HG02840 (cell line): ENCODE results near the gene CEP85L.
A peak's percentile ranks its signal among the peaks of the same experiment; 100 is the strongest.

ENCODE experiments used
- ATAC-seq: cut with Tn5 transposase; IDR thresholded peaks from one replicate; pipeline ENCODE4 v1.9.1; 2021; ENCODE audit warnings: mild to moderate bottlenecking, moderate library complexity, moderate number of reproducible peaks; ENCODE audit not compliant: unreplicated experiment, low FRiP score

Gene CEP85L

DNA sequence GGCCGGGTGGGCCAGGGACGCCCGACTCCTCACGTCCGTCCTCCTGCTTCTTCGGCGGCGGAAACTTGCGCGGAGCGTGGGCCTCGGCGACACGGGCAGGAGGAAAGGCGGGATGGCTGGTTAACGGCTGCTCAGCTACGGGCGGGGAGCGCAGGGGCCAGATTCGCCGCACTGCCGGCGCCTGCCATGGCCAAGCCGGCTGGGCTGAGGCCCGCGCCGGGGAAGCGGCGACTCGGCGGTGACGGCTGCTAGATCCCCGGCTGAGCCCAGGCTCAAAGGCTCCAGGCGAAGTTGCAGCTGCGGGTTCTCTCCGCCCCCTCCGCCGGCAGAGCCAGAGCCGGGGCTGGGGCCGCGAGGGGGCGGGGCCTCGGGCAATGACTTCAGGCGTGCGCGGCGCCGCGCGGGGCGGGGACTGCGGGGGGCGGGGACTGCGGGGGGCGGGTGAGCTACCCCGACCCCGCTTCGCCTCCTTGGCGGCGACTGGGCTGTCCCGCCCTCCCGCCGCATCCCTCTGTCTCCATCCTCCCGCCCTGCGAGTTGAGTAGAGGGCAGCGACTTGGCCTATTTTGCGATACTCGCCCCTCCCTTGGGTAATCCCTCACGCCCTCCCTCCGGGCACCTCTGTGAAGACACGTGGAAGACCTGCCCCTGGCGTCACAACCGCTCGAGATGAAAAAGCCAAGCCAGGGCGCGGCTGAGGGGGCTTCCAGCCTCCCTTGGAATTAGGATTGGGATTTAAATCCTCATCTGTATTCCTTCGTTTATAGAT lies at the start of gene CEP85L:
Gene CEP85L (minus strand): TSS at position 310 of the 769 bp plus-strand sequence. CDS start 322 bp downstream, outside the sequence.
- ATAC-seq = peak; percentile 85

- ATAC-seq = no peak
These were observed 49.1 kb upstream of the CEP85L start for GRCh38 chr6:118700531-118700930.

DNA sequence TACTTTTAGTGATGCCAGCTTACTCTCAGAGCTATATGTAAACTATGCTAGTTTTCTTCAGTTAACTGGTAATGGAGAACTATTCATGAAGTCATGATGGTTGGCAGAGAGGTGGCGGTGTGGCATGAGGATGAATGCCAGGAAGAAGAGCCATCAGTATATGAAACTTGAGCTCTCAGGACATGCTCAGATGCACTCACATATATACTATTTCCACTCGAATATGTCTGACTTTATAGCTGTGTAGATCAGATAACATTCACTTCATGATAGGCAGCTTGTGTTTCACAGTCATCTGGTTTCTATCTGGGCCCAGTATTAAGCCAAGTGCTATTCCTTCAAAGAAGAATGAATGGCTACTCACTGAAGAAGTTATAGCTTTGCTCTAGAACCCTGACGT lies 46.2 kb upstream of the CEP85L start:
- ATAC-seq = no peak

DNA sequence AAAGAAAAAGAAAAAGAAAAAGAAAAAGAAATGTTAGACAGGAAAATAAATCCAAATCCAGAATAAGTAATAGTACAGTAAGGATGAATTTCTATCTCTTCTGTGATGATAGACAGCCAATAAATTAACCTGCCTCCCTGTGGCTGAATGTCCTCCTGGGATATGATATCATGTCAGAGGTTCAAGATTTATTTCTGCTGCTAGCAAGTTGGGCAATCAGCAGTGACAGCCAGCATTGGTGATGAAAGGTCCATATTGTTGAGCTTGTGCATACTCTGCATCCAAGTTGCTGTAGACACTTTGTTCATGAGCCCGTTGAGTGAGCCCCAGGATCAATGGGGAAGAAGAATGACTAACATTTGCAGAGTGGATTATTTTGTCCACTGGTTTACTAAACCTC lies 44.9 kb upstream of the CEP85L start:
- ATAC-seq = no peak

DNA sequence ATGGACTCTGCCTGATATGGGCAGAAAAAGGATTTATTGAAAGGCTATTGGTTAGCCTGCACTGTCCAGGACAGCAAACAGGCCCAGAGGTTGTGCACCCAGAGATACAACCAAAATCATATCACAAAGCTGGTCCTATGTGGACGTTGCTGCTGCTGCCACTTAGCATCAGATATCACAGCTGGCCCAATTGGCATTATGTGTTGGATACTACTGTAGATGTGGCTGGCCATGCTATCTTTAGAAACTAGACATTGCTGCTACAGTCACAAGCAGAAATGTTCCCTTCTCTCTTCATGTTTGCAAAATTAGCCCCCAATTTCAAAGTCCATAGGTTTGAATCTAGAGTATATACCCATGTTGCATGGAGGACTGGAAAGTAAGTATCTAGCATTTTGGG lies 42.2 kb upstream of the CEP85L start:
- ATAC-seq = no peak

DNA sequence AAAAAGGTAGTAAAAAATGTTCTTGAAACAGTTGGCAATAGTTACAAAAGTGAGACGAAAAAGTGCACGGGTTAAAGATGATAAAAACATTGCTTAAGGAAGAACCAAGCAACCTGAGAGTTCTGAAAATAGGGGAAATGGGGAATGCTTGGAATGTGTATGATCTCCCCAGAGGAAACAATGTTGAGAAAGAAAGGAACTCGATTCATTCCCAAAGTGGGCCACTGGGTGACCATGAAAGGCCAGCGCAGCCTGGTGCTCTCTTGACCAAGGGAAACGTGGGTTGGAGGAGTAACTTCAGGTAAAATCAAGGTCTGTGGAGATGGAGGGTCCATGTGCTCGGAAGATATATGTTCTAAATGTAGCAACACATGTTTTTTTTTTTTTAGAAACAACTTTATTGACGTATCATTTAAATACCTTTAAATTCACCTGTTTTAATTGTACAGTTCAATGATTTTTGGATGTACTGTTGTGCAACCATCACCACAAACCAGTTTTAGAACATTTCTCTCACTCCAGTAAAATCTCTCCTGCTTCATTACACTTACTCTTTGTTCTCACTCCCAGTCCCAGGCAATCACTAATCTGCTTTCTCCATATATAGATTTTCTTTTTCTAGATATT lies 34.5 kb upstream of the CEP85L start:
- ATAC-seq = no peak

DNA sequence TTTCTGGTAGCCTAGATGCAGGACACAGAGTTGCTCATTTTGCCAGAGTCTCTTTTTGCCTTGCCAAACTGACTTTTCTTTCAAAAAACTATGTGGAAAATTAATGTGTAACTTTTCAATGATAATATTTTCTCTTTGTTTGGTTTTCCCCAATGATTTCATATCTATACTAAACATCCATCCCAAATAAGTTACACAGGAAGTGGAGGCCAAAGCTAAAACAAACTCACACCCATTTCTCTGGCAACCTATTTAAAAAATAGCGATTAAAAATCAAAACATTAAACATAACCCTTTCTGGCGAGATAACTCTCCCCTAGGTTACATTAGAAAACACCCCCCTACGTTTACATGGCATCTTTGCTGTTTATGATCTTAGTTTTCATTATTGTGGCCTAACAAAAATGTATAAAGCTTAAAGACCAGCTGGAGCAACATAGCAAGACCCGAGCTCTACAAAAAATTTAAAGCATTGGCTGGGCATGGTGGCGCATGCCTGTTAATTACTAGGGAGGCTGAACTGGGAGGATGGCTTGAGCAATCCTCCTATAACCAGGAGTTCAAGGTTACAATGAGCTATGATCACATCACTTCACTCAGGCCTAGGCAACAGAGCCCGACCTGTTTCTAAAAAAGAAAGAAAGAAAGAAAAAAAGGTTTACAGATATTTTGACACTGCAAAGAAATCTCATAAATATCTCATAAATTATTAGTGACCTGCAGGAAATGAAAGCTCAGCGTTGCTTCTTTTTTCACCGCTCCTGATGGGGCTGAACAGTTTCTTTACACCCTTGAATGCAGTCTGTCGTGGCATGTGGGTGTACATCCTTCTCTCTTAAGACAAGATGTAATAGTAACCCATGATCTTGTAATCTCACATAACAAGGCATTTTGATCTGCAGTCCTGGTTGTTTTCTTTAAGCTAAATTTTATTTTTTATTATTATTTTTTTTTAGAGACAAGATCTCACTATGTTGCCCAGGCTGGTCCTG lies 32.8 kb upstream of the CEP85L start:
- ATAC-seq = no peak

- ATAC-seq = no peak
These were observed 29.2 kb upstream of the CEP85L start for GRCh38 chr6:118680452-118681095.

GRCh38 chr6:118679327-118679901 lies 28.0 kb upstream of the CEP85L start:
- no peak for ATAC-seq

- ATAC-seq = no peak
These were observed 27.5 kb upstream of the CEP85L start for GRCh38 chr6:118678866-118679265.

DNA sequence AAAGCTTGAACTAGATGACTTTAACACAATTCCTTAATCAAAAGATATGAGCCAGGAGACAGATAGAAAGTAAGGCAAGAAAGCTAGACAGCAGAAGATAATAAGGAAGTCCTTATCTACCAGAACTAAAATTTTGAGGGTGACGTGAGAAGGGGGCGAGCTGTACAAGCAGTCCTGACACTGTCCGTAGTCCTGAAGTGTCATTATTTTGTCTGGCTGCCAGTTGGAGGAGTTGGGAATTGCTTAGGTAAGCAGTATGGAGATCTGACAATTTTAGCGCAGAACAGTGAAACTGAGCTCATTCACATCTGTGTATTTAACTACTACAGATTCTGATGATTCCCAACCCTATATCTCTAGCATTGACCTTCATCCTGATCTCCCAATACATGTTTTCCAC lies 25.8 kb upstream of the CEP85L start:
- ATAC-seq = no peak

DNA sequence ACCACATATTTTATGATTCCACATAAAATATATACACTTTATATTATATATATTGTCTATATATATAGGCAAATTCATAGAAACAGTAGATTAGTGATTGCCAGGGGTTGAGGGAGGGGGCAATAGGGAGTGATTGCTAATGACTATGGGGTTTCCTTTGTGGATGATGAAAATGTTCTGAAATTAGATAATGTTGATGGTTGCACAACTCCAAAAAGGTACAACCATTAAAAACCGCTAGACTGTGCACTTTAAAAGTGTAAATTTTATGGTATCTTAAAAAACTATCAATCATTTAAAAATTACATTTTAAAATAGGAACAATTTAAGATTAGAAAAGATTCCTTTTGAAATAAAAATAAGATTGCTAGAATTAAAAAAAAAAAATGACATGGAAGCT lies 23.8 kb upstream of the CEP85L start:
- ATAC-seq = no peak

GRCh38 chr6:118674772-118675171 lies 23.4 kb upstream of the CEP85L start:
- no peak for ATAC-seq

DNA sequence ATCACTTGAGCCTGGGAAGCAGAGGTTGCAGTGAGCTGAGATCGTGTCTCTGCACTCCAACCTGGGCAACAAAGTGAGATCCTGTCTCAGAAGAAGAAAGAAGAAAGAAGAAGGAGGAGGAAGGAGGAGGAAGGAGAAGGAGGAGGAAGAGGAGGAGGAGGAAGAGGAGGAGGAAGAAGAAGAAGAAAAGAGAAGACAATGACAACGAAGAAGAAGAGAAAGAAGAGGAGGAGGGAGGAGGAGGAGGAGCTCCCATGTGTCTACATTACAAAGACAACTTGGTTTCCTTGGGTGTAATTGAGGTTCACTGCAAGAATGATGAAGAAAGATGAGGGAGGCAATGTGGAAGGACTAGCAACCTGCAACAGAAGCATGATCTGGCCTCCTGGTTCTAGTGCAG lies 21.3 kb upstream of the CEP85L start:
- no peak for ATAC-seq

DNA sequence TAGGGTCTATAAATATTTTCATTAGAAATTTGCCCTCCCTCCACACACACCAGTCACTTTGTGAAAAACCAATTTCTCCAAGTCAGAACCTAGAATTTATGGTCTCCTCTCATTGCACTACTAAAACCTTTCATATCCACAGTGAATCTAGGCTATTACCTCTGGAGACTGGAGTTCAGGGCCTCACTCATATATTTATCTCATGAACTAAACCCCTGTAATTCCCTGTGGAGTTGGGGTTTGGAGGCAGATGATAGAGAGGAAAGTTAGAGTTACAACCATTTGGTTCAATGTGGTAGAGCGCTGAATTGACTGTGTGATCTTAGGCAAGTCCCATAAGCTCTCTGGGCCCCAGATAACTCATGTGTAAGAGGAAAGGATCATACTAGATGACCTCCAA lies 18.2 kb upstream of the CEP85L start:
- ATAC-seq = no peak

DNA sequence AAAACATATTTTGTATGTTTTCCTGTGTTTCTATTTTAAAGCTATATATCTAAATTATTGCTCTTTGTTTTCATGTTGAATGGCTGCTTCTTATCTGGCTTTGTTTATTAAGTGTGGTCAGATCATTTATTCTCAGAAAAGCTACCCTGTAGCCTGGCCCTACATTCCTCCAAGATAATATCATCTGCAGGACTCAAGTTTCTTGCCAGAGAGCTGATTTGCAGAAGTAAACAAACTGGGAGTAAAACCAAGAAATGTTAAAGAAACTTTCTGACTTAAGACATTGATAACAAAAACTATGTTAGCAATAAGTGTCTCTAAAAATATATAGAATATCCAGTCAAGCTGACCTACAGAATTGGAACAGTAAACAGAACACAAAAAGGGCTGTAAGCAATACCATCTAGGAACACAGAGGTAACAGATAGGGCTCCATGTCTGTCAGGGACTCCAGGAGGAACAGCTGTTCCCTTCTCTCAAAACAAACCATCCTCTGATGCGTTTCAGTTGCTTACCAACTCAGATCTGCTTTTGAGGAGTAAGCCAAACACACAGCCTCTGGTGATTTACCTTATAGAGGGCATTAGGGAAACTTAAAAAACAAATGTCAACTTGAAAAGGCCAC lies 17.5 kb upstream of the CEP85L start:
- no peak for ATAC-seq

DNA sequence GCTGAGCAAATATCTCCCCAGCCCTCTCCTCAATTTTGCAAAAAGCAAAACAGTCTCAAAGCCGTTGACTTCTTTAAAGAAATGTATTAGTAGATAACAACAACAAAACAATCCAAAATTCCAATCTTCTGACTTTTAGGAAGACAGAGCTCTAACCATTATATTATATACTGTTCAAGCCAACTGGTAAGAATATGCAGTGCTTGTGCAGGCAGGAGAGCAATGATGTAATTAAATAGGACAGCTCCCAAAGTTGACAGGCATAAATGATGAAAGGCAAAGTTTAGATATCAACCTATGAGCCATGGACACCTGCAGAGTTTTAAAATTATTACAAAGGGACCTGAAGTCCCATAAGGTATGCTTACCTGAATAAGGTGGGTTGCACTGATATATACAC lies 16.6 kb upstream of the CEP85L start:
- ATAC-seq = no peak

GRCh38 chr6:118665011-118665410 lies 13.6 kb upstream of the CEP85L start:
- no peak for ATAC-seq
